ENCODE results near the gene COL25A1. TPM values are rescaled to one million over a fixed set of nuclear protein-coding genes. Genes with fewer than 3 reads are reported as not detected.

Gene COL25A1
- total RNA-seq, 1 experiment from 2014 or later = 4.2 TPM

- Mint-ChIP-seq H3K27ac (no peak overlapping the region), H3K4me1 (no peaks in the 10 kb centered on the region), H3K4me3 (no peak overlapping the region), H3K27me3 (ENCODE audit: low read depth) (no peaks in the 10 kb centered on the region; the same call in 1 of the 2 replicates), H3K9me3 (no peaks in the 10 kb centered on the region), H3K36me3 (ENCODE audit: insufficient read depth in 1 of 3, low read depth in 3 of 3) (no peaks in the 10 kb centered on the region; a peak in 1 of 7 replicates)
- H3K9ac ChIP-seq (ENCODE audit: extremely low read depth, insufficient read length, low read length) = no peak overlapping the region
- no peak overlapping the region for H4K91ac ChIP-seq (ENCODE audit: insufficient read length, low read depth, low read length)
- no peak overlapping the region for H3K4ac ChIP-seq (ENCODE audit: low read depth, low read length)
- no peak overlapping the region for H3K27ac ChIP-seq (ENCODE audit: insufficient read length, low read depth, low read length)
- no peak overlapping the region for H2BK15ac ChIP-seq (ENCODE audit: low read depth, low read length)
- H4K8ac ChIP-seq (replicated peaks; ENCODE audit: insufficient read length, low read depth, low read length) = no peak overlapping the region
- no peak for DNase-seq
- WGBS (ENCODE audit: extremely low coverage, insufficient read length, low lambda C conversion rate) = no CpG with 5 or more reads among the region's 2 CpGs
- no peak overlapping the region for H3T11ph ChIP-seq (ENCODE audit: low read length)
- no peak overlapping the region for H3K4me2 ChIP-seq (ENCODE audit: insufficient read depth, insufficient read length, low read length)
- no peak overlapping the region for H2BK12ac ChIP-seq (ENCODE audit: insufficient read length, low read depth, low read length)
- no peak overlapping the region for H2AK5ac ChIP-seq (ENCODE audit: insufficient read length, low read length)
- H3K56ac ChIP-seq (ENCODE audit: insufficient read length, low read depth, low read length) = no peak overlapping the region
- H3K27me3 ChIP-seq (ENCODE audit: insufficient read depth, low read length) = no peaks in the 10 kb centered on the region
- H4K20me1 ChIP-seq (ENCODE audit: control insufficient read depth, insufficient read depth, insufficient read length) = no peaks in the 10 kb centered on the region
- H3K23ac ChIP-seq (ENCODE audit: insufficient read length, low read depth, low read length) = no peak overlapping the region
- H4K5ac ChIP-seq (ENCODE audit: insufficient read length, low read depth, low read length) = no peak overlapping the region
- no peak overlapping the region for H2BK20ac ChIP-seq (ENCODE audit: low read depth, low read length, poor library complexity, severe bottlenecking)
- H2AFZ ChIP-seq (ENCODE audit: low read length) = no peak overlapping the region
- no peak overlapping the region for H3K14ac ChIP-seq (ENCODE audit: insufficient read depth, low read length)
- no peaks in the 10 kb centered on the region for H3K79me2 ChIP-seq (ENCODE audit: insufficient read depth, low read length)
- H3K23me2 ChIP-seq (ENCODE audit: insufficient read length, low read depth, low read length, poor library complexity, severe bottlenecking) = no peaks in the 10 kb centered on the region
- no peak overlapping the region for H2BK5ac ChIP-seq (ENCODE audit: insufficient read length, low read length)
- H3K9me3 ChIP-seq (ENCODE audit: control insufficient read depth, low read depth, low read length) = no peaks in the 10 kb centered on the region
- TF ChIP-seq, protein P1, sequence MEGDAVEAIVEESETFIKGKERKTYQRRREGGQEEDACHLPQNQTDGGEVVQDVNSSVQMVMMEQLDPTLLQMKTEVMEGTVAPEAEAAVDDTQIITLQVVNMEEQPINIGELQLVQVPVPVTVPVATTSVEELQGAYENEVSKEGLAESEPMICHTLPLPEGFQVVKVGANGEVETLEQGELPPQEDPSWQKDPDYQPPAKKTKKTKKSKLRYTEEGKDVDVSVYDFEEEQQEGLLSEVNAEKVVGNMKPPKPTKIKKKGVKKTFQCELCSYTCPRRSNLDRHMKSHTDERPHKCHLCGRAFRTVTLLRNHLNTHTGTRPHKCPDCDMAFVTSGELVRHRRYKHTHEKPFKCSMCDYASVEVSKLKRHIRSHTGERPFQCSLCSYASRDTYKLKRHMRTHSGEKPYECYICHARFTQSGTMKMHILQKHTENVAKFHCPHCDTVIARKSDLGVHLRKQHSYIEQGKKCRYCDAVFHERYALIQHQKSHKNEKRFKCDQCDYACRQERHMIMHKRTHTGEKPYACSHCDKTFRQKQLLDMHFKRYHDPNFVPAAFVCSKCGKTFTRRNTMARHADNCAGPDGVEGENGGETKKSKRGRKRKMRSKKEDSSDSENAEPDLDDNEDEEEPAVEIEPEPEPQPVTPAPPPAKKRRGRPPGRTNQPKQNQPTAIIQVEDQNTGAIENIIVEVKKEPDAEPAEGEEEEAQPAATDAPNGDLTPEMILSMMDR (conservative IDR thresholded peaks at IDR 0.05) = no peak
- H3K18ac ChIP-seq (ENCODE audit: insufficient read length, low read depth, low read length) = no peak overlapping the region
- H3K4me1 ChIP-seq (ENCODE audit: insufficient read depth, low read length) = no peaks in the 10 kb centered on the region
- H2BK120ac ChIP-seq (ENCODE audit: low read depth, low read length, poor library complexity, severe bottlenecking) = no peak overlapping the region
- H3K79me1 ChIP-seq (ENCODE audit: insufficient read depth, low read depth, low read length, poor library complexity, severe bottlenecking) = no peaks in the 10 kb centered on the region
Measured at GRCh38 chr4:108777388-108777787, 525.1 kb downstream of the COL25A1 start.
